Measurements from ENCODE around the gene WDR45B. TPM values are rescaled to one million over a fixed set of nuclear protein-coding genes. Genes with fewer than 3 reads are reported as not detected.

The WDR45B gene
- total RNA-seq, 1 experiment from 2014 or later: 84.9 TPM

DNA sequence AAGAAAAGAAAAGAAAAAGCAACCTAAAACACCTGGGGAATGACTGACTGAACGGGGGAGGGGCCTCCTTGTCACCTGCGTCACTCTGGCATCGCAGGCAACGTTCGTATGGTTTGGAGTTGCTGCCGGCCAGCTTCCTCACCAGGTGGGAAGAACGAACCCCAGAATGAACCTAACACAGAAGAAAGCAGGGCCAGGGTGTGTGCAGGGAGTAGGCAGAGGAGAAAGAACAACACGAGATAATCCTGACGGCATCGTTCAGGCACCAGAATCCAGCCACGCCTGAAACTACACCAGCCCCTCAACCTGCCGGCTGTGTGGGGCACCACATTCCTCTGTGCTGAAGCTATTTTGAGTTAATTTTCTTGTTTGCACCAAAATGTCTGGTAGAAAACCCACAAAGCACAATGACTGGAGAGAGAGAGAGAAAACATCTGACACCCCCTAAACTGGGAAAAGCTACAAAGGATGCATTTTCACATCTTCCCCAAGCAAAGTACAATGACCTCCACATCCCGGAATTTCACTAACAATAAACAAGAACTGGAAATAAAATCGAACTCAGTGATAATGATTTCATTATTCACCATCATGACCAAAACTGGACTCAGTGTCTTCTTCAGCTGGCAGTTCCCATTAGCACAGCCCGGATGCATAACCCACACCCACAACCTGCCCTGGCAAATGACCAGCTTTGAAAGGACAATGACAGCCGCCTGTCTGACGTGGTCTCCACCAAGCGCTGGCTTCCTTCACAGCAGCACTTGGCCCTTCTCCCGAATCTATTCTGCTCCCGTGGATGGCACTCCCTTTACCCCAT lies 26.6 kb upstream of the WDR45B start:
- no peak for DNase-seq
- no peaks in the 10 kb centered on the region for H3K9me2 ChIP-seq (ENCODE audit: insufficient read depth)
- no peak overlapping the region for H2AFZ ChIP-seq
- no peak overlapping the region for H3K4me3 ChIP-seq
- H3K4me2 ChIP-seq: no peak overlapping the region
- no peaks in the 10 kb centered on the region for H3K27me3 ChIP-seq (ENCODE audit: insufficient read depth, low read depth)
- TF ChIP-seq, protein P1, sequence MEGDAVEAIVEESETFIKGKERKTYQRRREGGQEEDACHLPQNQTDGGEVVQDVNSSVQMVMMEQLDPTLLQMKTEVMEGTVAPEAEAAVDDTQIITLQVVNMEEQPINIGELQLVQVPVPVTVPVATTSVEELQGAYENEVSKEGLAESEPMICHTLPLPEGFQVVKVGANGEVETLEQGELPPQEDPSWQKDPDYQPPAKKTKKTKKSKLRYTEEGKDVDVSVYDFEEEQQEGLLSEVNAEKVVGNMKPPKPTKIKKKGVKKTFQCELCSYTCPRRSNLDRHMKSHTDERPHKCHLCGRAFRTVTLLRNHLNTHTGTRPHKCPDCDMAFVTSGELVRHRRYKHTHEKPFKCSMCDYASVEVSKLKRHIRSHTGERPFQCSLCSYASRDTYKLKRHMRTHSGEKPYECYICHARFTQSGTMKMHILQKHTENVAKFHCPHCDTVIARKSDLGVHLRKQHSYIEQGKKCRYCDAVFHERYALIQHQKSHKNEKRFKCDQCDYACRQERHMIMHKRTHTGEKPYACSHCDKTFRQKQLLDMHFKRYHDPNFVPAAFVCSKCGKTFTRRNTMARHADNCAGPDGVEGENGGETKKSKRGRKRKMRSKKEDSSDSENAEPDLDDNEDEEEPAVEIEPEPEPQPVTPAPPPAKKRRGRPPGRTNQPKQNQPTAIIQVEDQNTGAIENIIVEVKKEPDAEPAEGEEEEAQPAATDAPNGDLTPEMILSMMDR (conservative IDR thresholded peaks at IDR 0.05): no peak
- no peak for TF ChIP-seq EZH2 (IDR thresholded peaks at IDR 0.05; ENCODE audit: low read depth)
- H3K36me3 ChIP-seq (ENCODE audit: low read depth): no peaks in the 10 kb centered on the region
- H3K27ac ChIP-seq: no peak overlapping the region
- H3K4me1 ChIP-seq (replicated peaks; ENCODE audit: insufficient read depth): no peaks in the 10 kb centered on the region
- no peaks in the 10 kb centered on the region for H4K20me1 ChIP-seq (ENCODE audit: insufficient read depth)
- no peaks in the 10 kb centered on the region for H3K9me3 ChIP-seq (ENCODE audit: insufficient read depth, low read depth)
- CTCF ChIA-PET: no interaction called here
- no peaks in the 10 kb centered on the region for H3F3A ChIP-seq (ENCODE audit: insufficient read depth, low read depth)
- POLR2A ChIA-PET (ENCODE audit: unreplicated experiment): no interaction called here
- BruUV-seq (replicated peaks): no TSS peak
- H3K79me2 ChIP-seq (ENCODE audit: low read depth): no peaks in the 10 kb centered on the region
- intact Hi-C loops (cut with micrococcal nuclease; ENCODE audit: unreplicated experiment): no loop called here

DNA sequence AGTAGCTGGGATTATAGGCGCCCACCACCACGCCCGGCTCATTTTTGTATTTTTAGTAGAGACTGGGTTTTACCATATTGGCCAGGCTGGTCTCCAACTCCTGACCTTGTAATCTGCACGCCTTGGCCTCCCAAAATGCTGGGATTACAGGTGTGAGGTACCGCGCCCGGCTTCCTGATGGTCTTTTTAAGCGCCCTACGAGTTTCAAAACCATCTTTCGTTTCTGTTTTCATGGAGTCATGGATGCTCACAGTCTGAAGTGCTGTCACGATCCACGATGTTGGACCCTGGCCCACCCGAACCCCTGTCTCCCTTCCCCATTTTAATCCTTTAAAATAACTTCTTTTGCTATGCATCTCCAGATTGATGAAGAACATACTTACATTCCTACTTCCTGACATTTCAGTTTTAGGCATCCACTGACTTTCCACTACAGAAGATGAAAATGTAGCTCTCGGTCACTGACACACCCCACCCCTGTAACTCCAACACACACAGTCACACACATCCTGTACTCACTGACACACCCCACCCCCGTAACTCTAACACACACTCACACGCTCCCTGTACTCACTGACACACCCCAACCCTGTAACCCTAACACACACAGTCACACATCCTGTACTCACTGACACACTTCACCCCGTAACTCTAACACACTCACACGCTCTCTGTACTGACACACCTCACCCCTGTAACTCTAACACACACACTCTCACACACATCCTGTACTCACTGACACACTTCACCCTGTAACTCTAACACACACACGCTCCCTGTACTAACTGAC lies 22.6 kb upstream of the WDR45B start:
- intact Hi-C loops (cut with micrococcal nuclease; ENCODE audit: unreplicated experiment): no loop called here
- H4K20me1 ChIP-seq (ENCODE audit: insufficient read depth): no peaks in the 10 kb centered on the region
- H3K27me3 ChIP-seq (ENCODE audit: insufficient read depth, low read depth): no peaks in the 10 kb centered on the region
- no peaks in the 10 kb centered on the region for H3K36me3 ChIP-seq (ENCODE audit: low read depth)
- H3K9me3 ChIP-seq (ENCODE audit: insufficient read depth, low read depth): no peaks in the 10 kb centered on the region
- no peaks in the 10 kb centered on the region for H3K9me2 ChIP-seq (ENCODE audit: insufficient read depth)
- no peaks in the 10 kb centered on the region for H3K4me1 ChIP-seq (replicated peaks; ENCODE audit: insufficient read depth)
- POLR2A ChIA-PET (ENCODE audit: unreplicated experiment): no interaction called here
- no peak for DNase-seq
- H3K79me2 ChIP-seq (ENCODE audit: low read depth): no peaks in the 10 kb centered on the region
- BruUV-seq (replicated peaks): no TSS peak
- no peaks in the 10 kb centered on the region for H3F3A ChIP-seq (ENCODE audit: insufficient read depth, low read depth)
- H3K4me3 ChIP-seq: no peak overlapping the region
- TF ChIP-seq EZH2 (IDR thresholded peaks at IDR 0.05; ENCODE audit: low read depth): no peak
- TF ChIP-seq, protein P1 (conservative IDR thresholded peaks at IDR 0.05): no peak
- no peak overlapping the region for H2AFZ ChIP-seq
- no peak overlapping the region for H3K27ac ChIP-seq
- no peak overlapping the region for H3K4me2 ChIP-seq
- CTCF ChIA-PET: interaction anchor here (0.7 kb wide), 1 partner anchor 274 kb away, joined by 8 read pairs; no protein-coding TSS in a partner anchor

DNA sequence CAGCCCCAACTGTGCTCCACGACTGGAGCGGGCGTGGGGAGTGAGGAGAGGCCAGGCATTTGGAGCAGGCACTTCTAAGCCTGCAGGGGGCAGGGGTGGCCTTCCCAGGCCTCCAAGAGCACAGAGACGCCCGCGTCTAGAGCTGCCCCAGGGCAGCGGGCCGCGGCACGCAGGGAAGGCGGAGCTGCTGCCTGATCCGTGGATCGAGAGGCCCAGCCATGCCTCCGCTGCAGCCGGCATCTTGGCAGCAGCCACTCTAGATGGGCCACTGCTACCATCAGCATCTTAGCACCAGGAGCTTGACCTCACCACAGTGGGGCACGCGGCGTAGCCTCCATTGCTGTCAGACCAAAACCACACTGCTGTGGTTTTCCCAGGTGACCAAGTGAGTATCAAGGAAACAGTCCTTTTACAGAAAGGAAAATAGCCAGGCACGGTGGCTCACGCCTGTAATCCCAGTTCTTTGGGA lies 20.4 kb upstream of the WDR45B start:
- ChIA-PET POLR2A (ENCODE audit: unreplicated experiment) (interaction anchor here (0.6 kb wide), 1 partner anchor 28 kb away, joined by 7 read pairs; no protein-coding TSS in a partner anchor), CTCF (interaction anchor here (0.6 kb wide), 3 partner anchors 21 to 100 kb away, joined by 3 to 9 read pairs (median 5); no protein-coding TSS in a partner anchor)
- Histone ChIP-seq H3K4me1 (replicated peaks; ENCODE audit: insufficient read depth) (no peaks in the 10 kb centered on the region), H3K4me3 (no peak overlapping the region), H3K9me2 (ENCODE audit: insufficient read depth) (no peaks in the 10 kb centered on the region), H3K27me3 (ENCODE audit: insufficient read depth, low read depth) (no peaks in the 10 kb centered on the region), H3K36me3 (ENCODE audit: low read depth) (no peaks in the 10 kb centered on the region), H4K20me1 (ENCODE audit: insufficient read depth) (no peaks in the 10 kb centered on the region), H2AFZ (no peak overlapping the region), H3K79me2 (ENCODE audit: low read depth) (no peaks in the 10 kb centered on the region), H3K27ac (no peak overlapping the region), H3K4me2 (peak overlapping the region; percentile 19; the same call in 1 of the 2 replicates), H3F3A (ENCODE audit: insufficient read depth, low read depth) (no peaks in the 10 kb centered on the region), H3K9me3 (ENCODE audit: insufficient read depth, low read depth) (no peaks in the 10 kb centered on the region)
- intact Hi-C loops (cut with micrococcal nuclease; ENCODE audit: unreplicated experiment): loop anchor here (2.0 kb wide), 1 partner anchor 98 kb away; no protein-coding TSS in a partner anchor
- BruUV-seq (replicated peaks): no TSS peak
- peak in 1 of 2 experiments; percentile 60 for DNase-seq
- no peak for TF ChIP-seq EZH2 (IDR thresholded peaks at IDR 0.05; ENCODE audit: low read depth)
- TF ChIP-seq, protein P1 (conservative IDR thresholded peaks at IDR 0.05): peak; percentile 50

Measured in PC-9 (cell line).